Measurements from ENCODE around the gene S1PR5. TPM values are rescaled to one million over a fixed set of nuclear protein-coding genes. Genes with fewer than 3 reads are reported as not detected.

Gene S1PR5
- total and polyA plus RNA-seq, 10 of the 15 experiments (the other 5 are each of a cell fraction or from before 2014, with no cell fraction given): 0.04 TPM; not detected in 9

GRCh38 chr19:10478903-10479384 lies 38.3 kb downstream of the S1PR5 start (continued):
- TF ChIP-seq PBX3 (IDR thresholded peaks at IDR 0.05; ENCODE audit: insufficient replicate concordance, low read depth, low read length) (peak; percentile 55), KAT2A (conservative IDR thresholded peaks at IDR 0.05; ENCODE audit: control insufficient read depth, low read depth, low read length) (no peak), NR2C2 (IDR thresholded peaks at IDR 0.05; ENCODE audit: borderline replicate concordance, control insufficient read depth, insufficient read length, low read depth) (no peak), MLLT1 (IDR thresholded peaks at IDR 0.05) (no peak), EED (IDR thresholded peaks at IDR 0.05; ENCODE audit: low read depth) (no peak), POU2F2 (IDR thresholded peaks at IDR 0.05; ENCODE audit: borderline replicate concordance, low read depth, low read length) (no peak), ATF3 (IDR thresholded peaks at IDR 0.05; ENCODE audit: borderline replicate concordance, extremely low read depth, low read depth, low read length) (no peak), MTA3 (IDR thresholded peaks at IDR 0.05; ENCODE audit: borderline replicate concordance, low read length) (no peak), SP1 (IDR thresholded peaks at IDR 0.05; ENCODE audit: low read depth, low read length) (peak; percentile 59), KDM1A (IDR thresholded peaks at IDR 0.05; ENCODE audit: borderline replicate concordance) (no peak), NR2C1 (IDR thresholded peaks at IDR 0.05) (no peak), MXI1 (IDR thresholded peaks at IDR 0.05; ENCODE audit: low read depth, low read length) (no peak), ZNF687 (IDR thresholded peaks at IDR 0.05) (peak; percentile 40; the same call in 1 of the 2 replicates), ETV6 (conservative IDR thresholded peaks at IDR 0.05 in 1 of 2, IDR thresholded peaks at IDR 0.05 in 1 of 2; ENCODE audit: borderline replicate concordance in 1 of 2, low read depth in 1 of 2) (no peak), BHLHE40 (IDR thresholded peaks at IDR 0.05; ENCODE audit: borderline replicate concordance in 1 of 2, low read depth in 2 of 2, low read length in 1 of 2) (no peak), FOS (IDR thresholded peaks at IDR 0.05; ENCODE audit: borderline replicate concordance, extremely low read depth, insufficient read length) (no peak), RB1 (IDR thresholded peaks at IDR 0.05; ENCODE audit: borderline replicate concordance) (no peak), PKNOX1 (IDR thresholded peaks at IDR 0.05) (peak; percentile 59), GABPA (IDR thresholded peaks at IDR 0.05; ENCODE audit: low read depth) (no peak), RBBP5 (conservative IDR thresholded peaks at IDR 0.05) (no peak), STAT1 (conservative IDR thresholded peaks at IDR 0.05) (no peak), MYB (IDR thresholded peaks at IDR 0.05; ENCODE audit: borderline replicate concordance, low read depth, low read length) (no peak), POLR2AphosphoS5 (IDR thresholded peaks at IDR 0.05; ENCODE audit: low read length) (no peak)

All from GM12878 (cell line).